GM04504 (cell line): Measurements from ENCODE around the gene EVI5.

Experiments used
- DNase-seq: peaks from one replicate; pipeline ENCODE4 v3.0.0-alpha.2; 2012; ENCODE audit warnings: low read depth

Gene EVI5

DNA sequence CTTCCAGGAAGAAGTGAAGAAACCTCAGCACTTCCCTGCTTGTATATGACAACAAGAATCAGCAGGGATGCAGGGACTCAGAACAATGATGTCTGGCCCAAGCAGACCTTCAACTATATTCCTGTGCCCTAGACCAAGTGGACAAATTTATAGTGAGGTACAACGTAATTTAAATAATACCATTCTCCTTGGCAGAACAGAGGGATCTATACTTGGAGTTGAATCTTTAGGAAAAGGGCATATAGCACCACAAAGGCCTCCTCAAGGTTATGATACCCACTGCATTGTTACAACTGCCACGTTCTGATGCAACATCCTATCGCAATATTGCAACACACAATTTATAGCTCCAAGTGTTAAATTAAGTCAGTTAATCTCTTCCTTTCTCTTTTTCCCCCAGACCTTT lies 269.1 kb downstream of the EVI5 start:
- DNase-seq, result no peak

DNA sequence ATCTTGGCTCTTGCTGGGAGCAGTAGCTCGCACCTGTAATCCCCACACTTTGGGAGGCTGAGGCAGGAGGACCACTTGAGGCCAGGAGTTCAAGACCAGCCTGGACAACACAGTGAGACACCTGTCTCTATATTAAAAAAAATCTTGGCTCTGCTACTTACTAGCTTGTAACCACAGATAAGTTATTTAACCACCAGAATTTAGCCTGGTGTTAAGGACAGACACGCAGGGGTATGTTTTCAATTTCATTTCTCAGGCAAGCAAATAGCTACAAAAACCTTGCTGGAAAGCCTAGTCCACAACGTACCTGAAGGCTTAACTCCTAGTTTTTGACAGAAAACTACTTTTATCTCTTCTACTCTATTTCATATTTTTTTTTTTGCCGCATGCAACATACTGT lies 273.4 kb downstream of the EVI5 start:
- DNase-seq, result no peak

DNA sequence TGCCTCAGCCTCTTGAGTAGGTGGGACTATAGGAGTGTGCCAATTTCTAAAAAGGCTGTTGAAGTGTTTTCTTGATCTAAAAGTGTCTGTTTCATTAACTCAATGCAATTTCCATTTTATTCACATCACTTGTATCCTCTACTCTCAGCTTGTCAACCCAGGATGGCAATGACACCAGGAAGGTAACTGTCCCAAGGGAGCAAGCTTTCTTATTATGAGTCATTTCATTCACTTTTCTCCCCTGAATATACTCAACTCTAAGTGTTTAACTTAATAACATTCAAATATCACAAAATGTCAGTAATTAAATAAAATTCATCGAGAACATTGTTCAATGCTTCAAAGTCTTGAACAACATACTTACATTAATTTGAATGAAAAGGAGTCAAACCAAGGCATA lies 275.3 kb downstream of the EVI5 start:
- DNase-seq, result no peak

DNA sequence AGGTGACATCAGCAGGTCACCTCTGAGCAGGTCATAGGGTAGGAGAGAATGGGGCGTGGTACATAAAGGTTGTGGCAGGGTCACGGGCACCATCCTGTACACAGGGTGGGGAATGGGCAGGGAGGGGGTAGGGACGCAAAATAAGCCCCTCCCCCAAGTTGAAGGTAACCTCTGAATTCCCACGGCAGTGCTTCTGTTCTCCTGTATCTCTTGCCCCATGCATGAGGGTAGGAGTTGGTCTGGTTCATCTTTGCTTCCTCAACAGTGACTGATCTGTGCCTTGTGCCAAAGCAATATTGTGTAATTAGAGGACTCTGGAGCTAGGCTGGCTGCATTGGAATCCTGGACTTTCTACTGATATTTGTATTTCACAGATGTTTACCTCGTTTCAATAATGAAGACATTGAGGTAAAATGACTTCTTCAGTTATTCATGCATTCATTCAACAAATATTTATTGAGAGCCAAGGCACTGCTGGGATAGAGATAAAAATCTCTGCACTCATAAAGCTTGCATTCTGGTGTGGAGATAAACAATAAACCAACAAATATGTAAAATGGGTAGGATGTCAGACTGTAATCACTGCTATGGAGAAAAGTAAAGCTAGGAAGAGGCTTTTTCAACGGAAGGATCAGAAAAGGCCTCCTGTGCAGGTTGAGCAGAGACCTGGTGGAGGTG lies 279.8 kb downstream of the EVI5 start:
- DNase-seq, result no peak

DNA sequence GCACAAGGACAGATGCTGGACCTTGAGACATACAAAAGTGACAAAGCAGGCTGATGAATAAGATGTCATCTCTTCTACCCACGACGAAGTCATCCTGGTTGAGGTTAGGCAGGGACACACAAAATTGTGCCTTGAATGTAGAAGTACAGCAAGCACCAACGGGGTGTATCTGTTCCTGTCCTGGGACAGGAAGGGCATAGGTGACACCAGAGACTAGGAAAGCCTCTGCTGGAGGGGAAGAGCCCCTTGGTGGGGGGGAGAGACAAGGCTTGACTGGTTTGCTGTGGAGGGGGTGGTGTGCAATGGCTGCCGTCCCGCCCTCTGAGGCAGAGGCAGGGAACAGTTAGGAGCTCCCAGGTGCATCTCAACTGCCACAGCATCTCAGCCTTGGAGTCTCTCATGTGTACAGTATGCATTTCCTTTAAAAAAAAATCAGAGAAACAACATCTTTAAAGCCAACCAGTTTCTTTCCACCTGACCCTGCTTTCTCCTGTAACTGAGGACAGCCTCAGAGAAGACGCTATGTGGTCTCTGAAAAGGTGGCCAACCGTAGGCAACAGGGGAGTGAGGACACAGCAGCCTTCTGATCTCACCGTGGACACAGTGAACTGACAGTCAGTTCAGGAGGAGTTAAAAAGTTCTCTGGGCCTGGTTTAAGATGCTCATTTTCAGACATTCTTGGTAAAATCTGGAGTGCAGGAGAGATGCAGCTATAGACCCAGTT lies 280.5 kb downstream of the EVI5 start:
- DNase-seq, result no peak

DNA sequence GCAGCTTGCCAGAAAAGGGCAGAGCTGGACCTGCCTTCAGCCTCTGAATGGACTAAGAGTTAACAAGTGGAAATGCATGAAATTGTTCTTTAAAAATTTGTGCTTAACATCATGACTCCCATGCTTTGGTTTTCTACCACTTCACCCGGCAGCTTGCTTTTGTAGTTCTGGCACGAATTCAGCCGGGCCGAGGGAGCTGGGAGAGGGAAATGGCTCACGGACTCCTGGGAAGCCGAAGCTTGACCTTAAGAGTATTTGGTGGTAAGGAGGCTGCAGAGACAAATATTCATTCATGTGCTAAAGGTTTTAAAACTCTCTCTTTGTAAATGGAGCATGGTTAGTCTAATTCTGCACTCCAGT lies 281.0 kb downstream of the EVI5 start:
- DNase-seq, result no peak

DNA sequence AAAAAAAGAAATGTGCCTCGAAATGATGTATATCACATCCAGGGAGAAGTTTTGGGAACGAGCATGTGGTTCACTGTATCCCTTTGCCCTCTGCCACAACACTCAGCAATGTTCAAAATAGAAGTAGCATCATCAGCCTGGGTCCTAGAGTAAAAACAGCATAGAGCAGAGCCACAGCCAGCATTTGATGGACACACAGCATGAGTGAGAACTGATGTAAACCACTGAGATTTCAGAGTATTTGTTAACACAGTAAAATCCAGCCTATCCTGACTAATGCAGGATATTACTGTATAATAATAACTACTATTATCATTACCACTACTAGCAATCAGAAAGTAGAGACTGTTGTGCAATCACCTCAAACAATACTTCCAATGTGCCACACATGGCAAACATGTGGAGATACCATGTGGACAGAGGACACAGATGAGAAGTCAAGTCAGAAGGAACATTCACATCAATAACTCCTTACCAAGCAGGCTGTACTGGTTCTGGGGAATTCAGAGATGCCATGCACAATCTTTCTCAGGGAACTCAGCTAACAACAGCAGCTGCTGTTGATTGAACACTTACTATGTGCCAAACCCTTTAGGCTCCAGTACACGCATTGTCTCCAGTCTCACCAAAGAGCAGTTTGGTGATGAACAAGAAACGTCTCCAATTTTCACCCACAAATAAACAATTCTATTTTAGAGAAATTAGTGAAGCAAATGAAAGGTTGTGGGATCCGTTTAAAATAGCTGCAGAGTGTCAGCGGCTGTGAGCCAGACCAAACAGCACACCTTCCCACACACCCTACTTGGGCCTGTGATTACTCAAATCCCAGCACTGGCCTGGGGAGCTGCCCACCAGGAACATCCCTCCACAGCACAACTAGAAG lies 281.6 kb downstream of the EVI5 start:
- no peak for DNase-seq

DNA sequence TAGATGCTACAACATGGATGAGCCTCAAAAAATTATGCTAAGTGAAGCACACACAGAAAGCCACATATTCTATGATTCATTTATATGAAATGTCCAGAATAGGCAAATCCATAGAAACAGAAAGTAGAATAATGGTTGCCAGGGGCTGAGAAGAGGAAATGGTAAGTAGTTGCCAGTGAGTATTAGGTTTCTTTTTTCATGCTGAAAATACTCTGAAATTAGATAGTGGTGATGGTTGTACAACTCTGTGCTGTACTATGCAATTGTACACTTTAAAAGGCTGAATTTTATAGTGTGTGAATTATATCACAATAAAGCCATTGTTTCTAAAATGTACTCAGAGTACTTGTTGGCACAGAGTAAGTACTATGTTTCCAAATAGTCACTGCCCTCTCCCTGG lies 282.7 kb downstream of the EVI5 start:
- DNase-seq, result no peak

DNA sequence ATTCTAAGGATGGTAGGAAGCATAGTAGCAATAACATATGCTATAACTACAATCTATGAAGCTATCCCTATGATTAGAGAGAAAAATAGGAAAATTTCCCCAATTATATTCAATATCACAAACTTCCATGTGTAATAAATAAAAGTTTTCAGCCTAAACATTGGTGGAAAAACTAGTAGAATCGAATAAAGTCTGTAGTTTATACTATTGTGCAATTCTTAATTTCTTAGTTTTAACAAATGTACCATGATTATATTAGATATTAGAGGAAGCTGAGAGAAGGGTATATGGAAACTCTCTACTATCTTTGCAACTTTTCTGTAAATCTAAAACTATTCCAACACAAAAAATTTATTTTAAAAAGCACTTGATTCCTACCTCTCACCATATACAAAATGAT lies 284.4 kb downstream of the EVI5 start:
- no peak for DNase-seq

DNA sequence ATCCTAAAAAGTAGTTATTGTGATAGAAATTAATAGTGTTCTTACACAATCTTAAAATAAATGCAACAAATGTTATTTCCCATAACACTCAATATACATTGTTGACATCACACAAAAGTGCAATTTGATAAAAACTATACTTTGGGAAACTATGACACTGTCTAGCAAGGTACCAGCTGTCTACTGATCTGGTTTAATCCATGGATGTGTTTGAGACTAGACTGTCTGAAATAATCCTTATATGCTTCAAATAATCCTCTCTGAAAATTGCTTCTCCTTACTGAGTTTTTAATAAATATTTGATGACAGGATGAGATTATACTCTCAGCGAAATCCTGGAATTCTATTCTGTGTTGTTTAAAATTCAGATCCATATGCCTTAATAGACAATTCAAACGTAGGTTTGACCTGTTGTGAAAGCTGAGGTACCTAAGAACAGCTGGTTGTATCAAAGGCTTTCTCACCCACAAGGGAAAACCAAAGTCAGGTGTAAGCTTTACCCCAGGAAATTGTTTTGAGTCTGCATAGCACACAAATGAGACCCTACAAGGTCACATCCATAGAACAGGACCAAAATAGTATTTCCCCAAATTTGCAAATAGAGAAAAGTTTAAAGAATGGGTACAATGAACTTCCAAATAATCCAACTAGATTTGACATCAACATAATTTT lies 289.4 kb downstream of the EVI5 start:
- no peak for DNase-seq

DNA sequence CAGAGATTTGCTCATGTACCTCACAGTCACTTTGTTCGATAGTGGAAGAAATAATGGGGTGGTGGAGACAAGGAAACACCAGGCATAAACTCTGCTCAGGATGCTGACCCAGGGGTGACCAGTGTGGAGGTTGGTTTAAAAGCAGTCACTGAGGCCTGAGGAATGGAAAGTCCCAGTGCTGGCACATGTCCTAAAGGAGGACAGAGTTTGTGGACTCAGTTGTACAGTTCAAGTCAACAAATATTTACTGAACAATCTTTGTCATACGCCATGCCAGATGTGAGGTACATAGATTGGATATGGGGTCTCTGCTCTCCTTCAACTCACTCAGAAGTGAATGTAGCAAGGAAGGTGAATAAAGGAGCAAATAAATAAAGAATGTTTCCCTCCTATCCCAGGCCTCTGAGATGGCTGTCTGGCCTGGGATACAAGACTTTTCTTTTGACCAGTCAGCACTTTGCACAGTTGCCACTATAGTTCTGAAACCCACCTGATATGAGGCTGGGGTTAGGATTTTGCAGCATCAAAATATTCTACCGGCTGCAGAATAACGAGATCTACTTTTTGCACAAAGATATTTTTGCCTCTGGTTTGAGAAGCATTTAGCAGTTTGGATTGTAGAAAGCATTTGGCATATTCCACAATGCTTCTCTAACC lies 290.3 kb downstream of the EVI5 start:
- no peak for DNase-seq

DNA sequence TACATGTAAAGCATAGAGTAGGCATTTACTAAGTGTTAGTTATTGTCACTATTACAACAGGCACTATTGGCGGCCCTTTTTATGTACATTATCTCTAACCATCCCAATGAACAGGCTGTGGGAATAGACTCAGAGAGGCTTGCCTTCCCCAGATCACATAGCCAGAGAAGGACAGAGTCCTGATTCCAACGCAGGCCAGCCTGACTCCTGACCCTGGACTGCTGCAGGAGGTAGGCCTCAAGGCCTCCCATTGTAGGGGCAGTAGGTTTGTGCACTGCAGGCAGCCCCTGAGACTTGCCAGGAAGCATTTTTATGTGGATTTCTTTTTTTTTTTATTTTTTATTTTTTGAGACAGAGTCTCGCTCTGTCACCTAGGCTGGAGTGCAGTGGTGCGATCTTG lies 291.8 kb downstream of the EVI5 start:
- no peak for DNase-seq

DNA sequence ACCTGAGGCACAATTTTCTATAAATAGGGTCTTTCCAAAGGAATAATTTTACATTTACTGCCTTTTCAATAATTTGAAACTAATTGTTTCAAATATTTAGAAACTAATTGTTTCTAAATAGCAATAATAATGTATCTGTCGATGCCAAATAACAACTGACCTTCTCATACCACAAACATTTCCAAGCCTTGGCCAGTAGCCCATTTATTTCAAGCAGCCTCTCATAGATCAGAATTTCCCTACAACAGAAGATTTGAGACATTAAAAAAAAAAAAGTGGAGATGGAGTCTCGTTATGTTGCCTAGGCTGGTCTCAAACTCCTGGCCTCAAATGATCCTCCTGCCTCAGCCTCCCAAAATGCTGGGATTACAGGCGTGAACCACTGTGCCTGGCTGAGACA lies 296.1 kb downstream of the EVI5 start:
- DNase-seq, result no peak

DNA sequence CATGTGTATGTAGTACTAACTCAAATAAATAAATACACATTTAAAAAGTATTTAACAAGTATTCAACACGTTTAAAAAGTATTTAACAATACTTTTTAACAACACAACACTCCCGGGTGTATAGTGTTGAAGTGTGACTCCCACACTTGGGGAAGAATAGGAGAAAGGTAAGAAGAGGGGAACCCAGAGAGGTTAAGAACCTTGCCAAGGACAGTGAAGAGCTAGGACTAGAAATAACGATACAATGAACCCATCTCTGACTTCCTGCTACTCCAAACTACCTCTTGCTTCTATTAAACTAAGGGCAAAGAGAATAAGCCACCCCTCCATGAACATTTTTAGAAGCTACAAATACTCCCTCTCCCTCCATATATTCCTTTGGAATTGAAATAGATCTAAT lies 296.5 kb downstream of the EVI5 start:
- no peak for DNase-seq

DNA sequence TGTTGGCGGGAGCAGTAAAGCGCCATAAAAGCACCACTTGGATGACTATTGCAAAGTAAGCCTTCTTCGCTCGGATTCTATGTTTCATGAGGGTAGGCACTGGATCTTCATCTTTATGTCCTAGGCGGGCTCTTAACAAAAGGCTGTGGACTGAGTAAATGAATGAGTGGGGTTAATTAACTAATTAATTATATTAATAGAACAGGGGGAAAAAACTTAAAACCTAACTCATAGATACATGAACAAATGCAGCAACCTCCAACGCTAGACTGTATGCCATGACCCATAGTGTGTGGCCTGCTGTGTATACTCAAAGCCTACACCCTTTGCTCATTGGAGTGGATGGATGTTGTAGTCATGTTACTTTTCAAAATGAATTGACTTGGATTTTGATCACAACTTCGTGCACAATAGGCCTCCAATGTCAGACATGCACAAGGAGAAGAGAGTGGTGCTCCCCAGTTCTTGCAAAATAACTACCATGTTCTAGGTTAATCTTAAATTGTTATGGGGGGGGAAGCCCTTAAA lies 297.8 kb downstream of the EVI5 start:
- no peak for DNase-seq

DNA sequence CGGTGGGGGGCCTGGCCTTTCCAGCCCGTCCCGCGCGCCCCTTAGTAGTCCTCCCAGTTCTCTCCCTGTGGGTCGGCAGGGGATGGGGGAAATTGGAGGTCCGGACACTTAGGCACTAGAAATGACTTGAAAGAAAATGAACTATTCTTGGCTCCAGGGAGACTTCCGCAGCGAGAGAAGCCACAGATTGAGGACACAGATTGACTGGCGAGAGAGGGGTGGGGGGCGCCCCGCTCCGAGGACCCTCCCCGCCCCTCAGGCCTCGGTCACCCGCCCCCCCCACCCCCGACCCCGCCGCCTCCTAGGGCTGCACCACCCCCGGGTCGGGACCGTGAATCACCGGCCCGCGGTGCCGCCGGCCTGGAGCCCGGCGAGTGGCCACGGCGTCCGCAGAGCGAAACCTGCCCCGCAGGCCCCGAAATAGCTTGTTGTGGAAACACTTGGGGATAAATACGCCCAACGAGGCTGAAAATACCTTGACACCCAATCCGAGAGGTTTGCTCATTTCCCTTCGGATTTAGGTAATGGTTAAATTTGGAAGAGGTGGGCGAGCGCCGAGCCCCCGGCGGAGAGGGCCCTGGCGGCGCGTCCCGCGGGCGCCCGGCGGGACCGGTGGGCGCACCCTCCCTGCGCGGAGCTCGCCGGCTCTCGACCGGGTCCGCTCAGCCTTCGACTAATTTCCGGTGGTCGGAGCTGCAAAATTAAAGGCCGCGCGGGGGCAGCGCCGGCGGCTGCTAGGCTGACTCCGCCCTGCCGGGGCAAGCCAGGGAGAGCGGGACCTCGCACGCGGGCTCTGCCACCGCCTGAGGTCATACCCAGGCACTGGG lies 298.4 kb downstream of the EVI5 start, which contains the start of gene GFI1:
TSS of gene GFI1 (minus strand) at position 675 of the 827 bp plus-strand sequence. CDS start 3,438 bp downstream, outside the sequence.
- no peak for DNase-seq

DNA sequence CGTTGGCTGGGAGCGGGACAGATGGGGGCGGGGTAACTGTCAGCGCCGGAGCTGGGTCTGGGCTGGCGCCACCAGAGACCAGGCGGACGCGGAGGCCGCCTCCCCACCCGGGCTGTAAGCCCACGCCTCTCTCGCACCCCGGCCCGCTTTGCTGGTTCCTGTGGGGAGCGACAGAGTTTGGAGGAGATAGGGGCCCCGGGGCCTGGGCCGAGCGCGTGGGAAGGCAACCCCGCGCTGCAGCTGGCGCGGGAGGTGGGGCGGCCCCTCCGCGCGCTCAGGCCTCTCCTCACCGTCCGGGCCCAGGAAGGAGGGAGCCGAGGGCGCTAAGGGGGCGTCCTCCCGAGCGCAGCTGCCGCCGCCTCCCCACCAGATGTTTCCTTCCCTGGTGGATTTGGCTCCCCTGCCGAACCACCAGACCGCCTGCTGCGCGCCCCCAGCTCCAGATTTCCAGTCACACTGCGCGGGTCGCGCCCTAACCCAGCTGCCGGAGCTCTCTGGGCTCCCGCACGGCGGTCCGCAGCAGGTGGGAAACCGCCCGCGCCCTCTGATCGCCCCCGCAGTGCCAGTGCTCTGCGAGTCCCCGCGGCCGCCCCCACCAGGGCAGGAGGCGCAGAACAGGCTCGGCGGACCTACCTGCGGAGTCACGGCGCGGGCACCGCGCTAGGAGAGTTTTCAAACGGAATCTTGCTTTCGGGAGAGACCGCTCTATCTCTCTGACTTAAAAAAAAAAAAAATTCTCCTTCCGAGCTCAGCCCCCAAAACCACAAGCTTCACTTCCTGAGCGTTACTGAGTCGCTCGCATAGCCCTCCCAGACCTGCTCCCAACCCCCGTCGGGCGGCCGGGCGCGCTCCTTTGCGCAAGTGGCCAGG lies 299.3 kb downstream of the EVI5 start:
- DNase-seq, result no peak

DNA sequence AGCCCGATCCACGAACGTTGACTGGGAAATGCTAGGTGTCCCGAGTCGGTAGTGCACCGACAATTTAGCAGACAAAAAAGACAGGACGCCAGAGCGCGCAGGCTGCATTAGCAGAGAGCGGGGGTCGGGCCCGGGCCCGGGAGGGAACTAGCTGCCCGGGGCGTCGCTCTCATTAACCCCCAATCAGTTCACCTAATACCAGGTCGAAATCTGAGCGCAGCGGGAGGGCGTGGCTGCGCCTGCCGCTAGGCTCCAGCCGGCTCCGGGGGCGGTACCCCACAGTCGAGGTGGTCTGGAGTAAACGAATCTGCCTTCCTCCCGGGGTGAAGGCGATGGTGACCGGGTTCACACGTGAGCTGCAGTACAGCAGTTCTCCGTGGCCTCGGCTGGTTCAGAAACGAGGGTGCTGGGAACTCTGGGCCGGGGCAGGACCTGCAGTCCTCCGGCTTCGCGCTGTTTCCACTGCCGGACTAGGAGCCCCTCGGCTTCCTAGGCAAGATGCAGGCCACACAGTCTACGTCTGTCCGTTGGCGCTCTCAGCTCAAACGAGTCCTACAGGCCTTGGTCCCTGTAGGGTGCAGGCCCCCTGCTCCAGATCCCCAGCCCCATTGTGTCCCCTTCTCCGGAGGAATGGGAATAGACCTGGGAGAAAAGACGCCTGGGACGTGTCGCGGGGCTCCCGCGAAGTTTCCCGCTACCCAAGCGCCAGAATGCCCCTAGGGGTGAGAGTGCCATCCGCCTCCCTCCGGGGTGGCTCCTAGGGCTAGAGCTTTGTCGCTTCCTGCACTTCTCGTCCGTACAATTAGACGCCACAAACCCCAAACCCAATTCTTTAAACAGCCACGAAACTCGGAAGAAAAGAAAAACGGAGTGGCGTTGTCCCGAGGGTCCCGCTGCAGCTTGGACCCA lies 300.2 kb downstream of the EVI5 start:
- no peak for DNase-seq
